ENCODE data around the gene FIG4. TPM values are rescaled to one million over a fixed set of nuclear protein-coding genes. Genes with fewer than 3 reads are reported as not detected.

FIG4 gene
- total and polyA plus RNA-seq, 2 of the 13 experiments (the other 11 are each of a cell fraction or from before 2014, with no cell fraction given) = 5.5 to 7.9 TPM

DNA sequence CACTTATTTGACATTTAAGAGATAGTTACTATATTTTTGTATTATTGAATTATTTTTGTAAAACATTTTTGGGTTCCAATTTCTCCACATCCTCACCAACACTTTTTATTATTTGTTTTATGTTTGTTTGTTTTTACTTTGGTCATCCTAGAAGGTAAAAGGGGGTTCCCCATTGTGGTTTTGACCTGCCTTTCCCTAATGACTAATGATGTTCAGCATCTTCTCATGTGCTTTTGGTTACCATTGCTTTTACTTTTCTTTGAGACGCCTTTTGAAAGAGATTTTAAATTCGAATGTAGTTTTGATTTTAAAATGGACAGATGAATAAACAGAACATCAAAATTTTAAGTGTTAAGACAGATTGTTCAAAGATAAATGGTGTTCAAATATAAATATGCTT lies 47.0 kb upstream of the FIG4 start:
- intact Hi-C loops (cut with micrococcal nuclease; ENCODE audit: unreplicated experiment) (loop anchor here (5.0 kb wide), 1 partner anchor 33 kb away; no protein-coding TSS in a partner anchor), in situ Hi-C loops (cut with HindIII; ENCODE audit: extremely low pct_ligation_motif_present, low pct_unique_long_range_greater_than_20kb) (no loop called here)
- 55% methylated on average over 2 of the region's 2 CpGs for WGBS (ENCODE audit: low lambda C conversion rate)
- DNase-seq (ENCODE audit: low spot score) = no peak
- Histone ChIP-seq H4K20me1 (ENCODE audit: insufficient read depth, low read length) (no peaks in the 10 kb centered on the region), H3K27me3 (ENCODE audit: control insufficient read depth in 1 of 2, insufficient read depth in 2 of 2, low read length in 2 of 2) (no peaks in the 10 kb centered on the region; a peak in 1 of 5 replicates), H3K4me2 (ENCODE audit: low read depth, low read length) (no peak overlapping the region), H3K27ac (ENCODE audit: extremely low read length, insufficient read depth, low read length) (no peak overlapping the region), H3K36me3 (replicated peaks in 1 of 2; ENCODE audit: control insufficient read depth in 1 of 2, insufficient read depth in 2 of 2, low read length in 2 of 2) (no peaks in the 10 kb centered on the region), H3K4me3 (replicated peaks in 1 of 3; ENCODE audit: insufficient read depth in 1 of 3, low read depth in 2 of 3, low read length in 3 of 3) (no peak overlapping the region), H3K79me2 (ENCODE audit: insufficient read depth, low read length) (no peaks in the 10 kb centered on the region), H3K9ac (ENCODE audit: insufficient read depth, low read depth, low read length) (no peak overlapping the region), H2AFZ (ENCODE audit: low read length) (no peak overlapping the region), H3K4me1 (ENCODE audit: insufficient read depth, low read length) (no peaks in the 10 kb centered on the region), H3K9me3 (ENCODE audit: low read length) (no peaks in the 10 kb centered on the region; the same call in 1 of the 2 replicates)
- ATAC-seq = no peak
- CTCF ChIA-PET (ENCODE audit: low intra/inter-chr PET ratio, low total read pairs) = no interaction called here
- POLR2A ChIA-PET = no interaction called here
- TF ChIP-seq AHR (CRISPR knock-in tag; IDR thresholded peaks at IDR 0.05) (no peak), JDP2 (CRISPR knock-in tag; IDR thresholded peaks at IDR 0.05; ENCODE audit: borderline replicate concordance) (no peak), ZNF333 (CRISPR knock-in tag; IDR thresholded peaks at IDR 0.05; ENCODE audit: borderline replicate concordance) (no peak), HMG20B (CRISPR knock-in tag; conservative IDR thresholded peaks at IDR 0.05) (no peak), CBX1 (IDR thresholded peaks at IDR 0.05; ENCODE audit: low read depth) (no peak), RFX3 (CRISPR knock-in tag; IDR thresholded peaks at IDR 0.05) (no peak)
- TF ChIP-seq, protein P1, sequence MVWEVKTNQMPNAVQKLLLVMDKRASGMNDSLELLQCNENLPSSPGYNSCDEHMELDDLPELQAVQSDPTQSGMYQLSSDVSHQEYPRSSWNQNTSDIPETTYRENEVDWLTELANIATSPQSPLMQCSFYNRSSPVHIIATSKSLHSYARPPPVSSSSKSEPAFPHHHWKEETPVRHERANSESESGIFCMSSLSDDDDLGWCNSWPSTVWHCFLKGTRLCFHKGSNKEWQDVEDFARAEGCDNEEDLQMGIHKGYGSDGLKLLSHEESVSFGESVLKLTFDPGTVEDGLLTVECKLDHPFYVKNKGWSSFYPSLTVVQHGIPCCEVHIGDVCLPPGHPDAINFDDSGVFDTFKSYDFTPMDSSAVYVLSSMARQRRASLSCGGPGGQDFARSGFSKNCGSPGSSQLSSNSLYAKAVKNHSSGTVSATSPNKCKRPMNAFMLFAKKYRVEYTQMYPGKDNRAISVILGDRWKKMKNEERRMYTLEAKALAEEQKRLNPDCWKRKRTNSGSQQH (CRISPR knock-in tag; IDR thresholded peaks at IDR 0.05; ENCODE audit: low read depth) = no peak
- TF ChIP-seq, protein P2, sequence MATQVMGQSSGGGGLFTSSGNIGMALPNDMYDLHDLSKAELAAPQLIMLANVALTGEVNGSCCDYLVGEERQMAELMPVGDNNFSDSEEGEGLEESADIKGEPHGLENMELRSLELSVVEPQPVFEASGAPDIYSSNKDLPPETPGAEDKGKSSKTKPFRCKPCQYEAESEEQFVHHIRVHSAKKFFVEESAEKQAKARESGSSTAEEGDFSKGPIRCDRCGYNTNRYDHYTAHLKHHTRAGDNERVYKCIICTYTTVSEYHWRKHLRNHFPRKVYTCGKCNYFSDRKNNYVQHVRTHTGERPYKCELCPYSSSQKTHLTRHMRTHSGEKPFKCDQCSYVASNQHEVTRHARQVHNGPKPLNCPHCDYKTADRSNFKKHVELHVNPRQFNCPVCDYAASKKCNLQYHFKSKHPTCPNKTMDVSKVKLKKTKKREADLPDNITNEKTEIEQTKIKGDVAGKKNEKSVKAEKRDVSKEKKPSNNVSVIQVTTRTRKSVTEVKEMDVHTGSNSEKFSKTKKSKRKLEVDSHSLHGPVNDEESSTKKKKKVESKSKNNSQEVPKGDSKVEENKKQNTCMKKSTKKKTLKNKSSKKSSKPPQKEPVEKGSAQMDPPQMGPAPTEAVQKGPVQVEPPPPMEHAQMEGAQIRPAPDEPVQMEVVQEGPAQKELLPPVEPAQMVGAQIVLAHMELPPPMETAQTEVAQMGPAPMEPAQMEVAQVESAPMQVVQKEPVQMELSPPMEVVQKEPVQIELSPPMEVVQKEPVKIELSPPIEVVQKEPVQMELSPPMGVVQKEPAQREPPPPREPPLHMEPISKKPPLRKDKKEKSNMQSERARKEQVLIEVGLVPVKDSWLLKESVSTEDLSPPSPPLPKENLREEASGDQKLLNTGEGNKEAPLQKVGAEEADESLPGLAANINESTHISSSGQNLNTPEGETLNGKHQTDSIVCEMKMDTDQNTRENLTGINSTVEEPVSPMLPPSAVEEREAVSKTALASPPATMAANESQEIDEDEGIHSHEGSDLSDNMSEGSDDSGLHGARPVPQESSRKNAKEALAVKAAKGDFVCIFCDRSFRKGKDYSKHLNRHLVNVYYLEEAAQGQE (IDR thresholded peaks at IDR 0.05; ENCODE audit: borderline replicate concordance in 1 of 2, low read depth in 1 of 2, low read length in 2 of 2) = no peak
- no peak for FAIRE-seq
- BruUV-seq (replicated peaks) = no TSS peak

All from HepG2 (cell line).